Keratinocyte (primary cell): ENCODE measurements around the gene CSMD2. TPM values are rescaled to one million over a fixed set of nuclear protein-coding genes. Genes with fewer than 3 reads are reported as not detected.

Experiments used
- DNase-seq: peaks from one replicate; pipeline ENCODE4 v3.0.0-alpha.2; 2011; ENCODE audit warnings: low read depth, missing footprints, low spot score
- FAIRE-seq: peaks from 2 replicates; lab custom pipeline; 2011; peaks lifted over from hg19 to GRCh38; lab: Jason Lieb, UNC
- H2AFZ ChIP-seq: 2 replicates; pipeline ENCODE4 v1.6.0; 2012; ENCODE audit warnings: low read length, control low read depth, inconsistent platforms; ENCODE audit not compliant: control insufficient read depth
- H3K27ac ChIP-seq: 2 replicates; pipeline ENCODE4 v1.5.1; 2011; ENCODE audit warnings: low read length; ENCODE audit not compliant: control insufficient read depth, insufficient read depth
- H3K27me3 ChIP-seq: 3 replicates; pipeline ENCODE4 v1.6.0; 2011; ENCODE audit warnings: low read length; ENCODE audit not compliant: control insufficient read depth, insufficient read depth; ENCODE audit errors: extremely low read depth
- H3K36me3 ChIP-seq, 2 experiments: 2 replicates in 1 of 2; 3 replicates in 1 of 2; pipeline ENCODE4 v1.5.1; 2011; ENCODE audit warnings: low read length in 2 of 2, mild to moderate bottlenecking in 1 of 2; ENCODE audit not compliant: control insufficient read depth in 2 of 2, insufficient read depth in 2 of 2; ENCODE audit errors: extremely low read depth in 1 of 2
- H3K4me1 ChIP-seq: 3 replicates; pipeline ENCODE4 v1.5.1; 2011; ENCODE audit warnings: low read length; ENCODE audit not compliant: control insufficient read depth, insufficient read depth; ENCODE audit errors: extremely low read depth
- H3K4me2 ChIP-seq: 3 replicates; pipeline ENCODE4 v1.6.0; 2011; ENCODE audit warnings: low read depth, low read length; ENCODE audit not compliant: control insufficient read depth, insufficient read depth; ENCODE audit errors: extremely low read depth
- H3K4me3 ChIP-seq, 3 experiments: fragments of 200-600 bp in 1 of 3; sonication (generic) in 1 of 3; 2 replicates in 2 of 3; 3 replicates in 1 of 3; pipeline ENCODE4 v1.5.1; 2011 to 2016; ENCODE audit warnings: low read length in 3 of 3, mild to moderate bottlenecking in 3 of 3, control low read depth in 2 of 3, inconsistent platforms in 1 of 3, low read depth in 1 of 3, mixed read lengths in 1 of 3, mixed run types in 1 of 3, moderate library complexity in 1 of 3; ENCODE audit not compliant: control insufficient read depth in 2 of 3, insufficient read depth in 2 of 3; ENCODE audit errors: extremely low read depth in 1 of 3
- H3K79me2 ChIP-seq: 2 replicates; pipeline ENCODE4 v1.6.0; 2012; ENCODE audit warnings: low read length; ENCODE audit not compliant: control insufficient read depth, insufficient read depth
- H3K9ac ChIP-seq: 3 replicates; pipeline ENCODE4 v1.6.0; 2011; ENCODE audit warnings: low read length; ENCODE audit not compliant: control insufficient read depth, insufficient read depth; ENCODE audit errors: extremely low read depth
- H3K9me1 ChIP-seq: 3 replicates; pipeline ENCODE4 v1.6.0; 2011; ENCODE audit warnings: low read length; ENCODE audit not compliant: control insufficient read depth, insufficient read depth; ENCODE audit errors: extremely low read depth
- H3K9me3 ChIP-seq: 2 replicates; pipeline ENCODE4 v1.5.1; 2012; ENCODE audit warnings: low read depth, low read length; ENCODE audit not compliant: control insufficient read depth
- H4K20me1 ChIP-seq: 3 replicates; pipeline ENCODE4 v1.6.0; 2011; ENCODE audit warnings: low read length; ENCODE audit not compliant: control insufficient read depth, insufficient read depth; ENCODE audit errors: extremely low read depth
- CTCF ChIP-seq, 3 experiments: IDR thresholded peaks in 1 of 3; conservative IDR thresholded peaks in 1 of 3; optimal IDR thresholded peaks in 1 of 3; 2 replicates in 2 of 3; 3 replicates in 1 of 3; pipeline versions ENCODE3 to v1.5.1; 2011; ENCODE audit warnings: low read length in 3 of 3, mild to moderate bottlenecking in 3 of 3, moderate library complexity in 2 of 3, control low read depth in 1 of 3, inconsistent platforms in 1 of 3; ENCODE audit not compliant: insufficient read depth in 2 of 3; ENCODE audit errors: extremely low read depth in 1 of 3
- EZH2 ChIP-seq: IDR thresholded peaks from one replicate; pipeline ENCODE4 v1.6.1; 2012; ENCODE audit warnings: inconsistent platforms, mild to moderate bottlenecking, low read length, moderate library complexity
- dilution Hi-C: fragments of 300-500 bp; cut with MboI; formaldehyde crosslinking; loops from one replicate; pipeline ENCODE4 v1.7.0; 2020; ENCODE audit warnings: low sequenced_read_pairs; ENCODE audit not compliant: extremely low pct_ligation_motif_present
- polyA plus RNA-seq, 5 experiments: library from polyadenylated mRNA; depleted of rRNA in 3 of 5; stranded (reverse) in 3 of 5; stranded (forward) in 1 of 5; unstranded in 1 of 5; fragments of >200 nt; gene quantifications; 1 replicate in 1 of 5; 2 replicates in 3 of 5; 3 replicates in 1 of 5; pipeline versions ENCODE4 v1.2.1 to v1.2.3, GENCODE V29; 2011 to 2012; ENCODE audit warnings: missing spikeins in 2 of 5, low read depth in 1 of 5, low replicate concordance in 1 of 5

Gene CSMD2
- polyA plus RNA-seq, 1 donor (not counting 4 experiments of a cell fraction or from before 2014, with no cell fraction given), result 2.0 TPM

- no peaks in the 10 kb centered on the region for H3K9me1 ChIP-seq
- dilution Hi-C loops, result no loop called here
- FAIRE-seq, result no peak
These were observed 696.5 kb downstream of the CSMD2 start for GRCh38 chr1:33468531-33468930.

GRCh38 chr1:33468011-33468410 is 697.0 kb downstream of the CSMD2 start:
- no peaks in the 10 kb centered on the region for H3K27me3 ChIP-seq
- no peak overlapping the region for H3K4me2 ChIP-seq
- no peak overlapping the region for H3K4me3 ChIP-seq
- no peak overlapping the region for H3K9ac ChIP-seq
- H3K36me3 ChIP-seq, result no peaks in the 10 kb centered on the region
- dilution Hi-C loops, result no loop called here
- no peak overlapping the region for H2AFZ ChIP-seq
- H4K20me1 ChIP-seq, result no peaks in the 10 kb centered on the region
- H3K79me2 ChIP-seq, result peaks cover 4% of the 10 kb centered on the region
- no peak overlapping the region for H3K27ac ChIP-seq
- H3K4me1 ChIP-seq, result peaks cover 22% of the 10 kb centered on the region
- DNase-seq, result no peak
- FAIRE-seq, result no peak
- TF ChIP-seq CTCF (optimal IDR thresholded peaks at IDR 0.05 in 1 of 3, IDR thresholded peaks at IDR 0.05 in 1 of 3, conservative IDR thresholded peaks at IDR 0.05 in 1 of 3; ENCODE audit: extremely low read depth in 1 of 3, insufficient read depth in 2 of 3, low read length in 3 of 3) (no peak), EZH2 (no peak)
- no peaks in the 10 kb centered on the region for H3K9me3 ChIP-seq
- H3K9me1 ChIP-seq, result no peaks in the 10 kb centered on the region

More at GRCh38 chr1:33468531-33468930, 696.5 kb downstream of the CSMD2 start:
- no peak overlapping the region for H2AFZ ChIP-seq
- peaks cover 8% of the 10 kb centered on the region for H3K79me2 ChIP-seq
- no peak overlapping the region for H3K4me3 ChIP-seq
- H3K27me3 ChIP-seq, result no peaks in the 10 kb centered on the region
- H3K4me1 ChIP-seq, result peaks cover 22% of the 10 kb centered on the region
- H3K27ac ChIP-seq, result no peak overlapping the region
- no peaks in the 10 kb centered on the region for H3K36me3 ChIP-seq
- TF ChIP-seq EZH2, result no peak
- TF ChIP-seq CTCF (optimal IDR thresholded peaks at IDR 0.05 in 1 of 3, IDR thresholded peaks at IDR 0.05 in 1 of 3, conservative IDR thresholded peaks at IDR 0.05 in 1 of 3; ENCODE audit: extremely low read depth in 1 of 3, insufficient read depth in 2 of 3, low read length in 3 of 3), result no peak
- H3K9me3 ChIP-seq, result no peaks in the 10 kb centered on the region
- no peaks in the 10 kb centered on the region for H4K20me1 ChIP-seq
- H3K9ac ChIP-seq, result no peak overlapping the region
- no peak for DNase-seq
- no peak overlapping the region for H3K4me2 ChIP-seq
